H9 (cell line): ENCODE data around the gene LRRC8B. TPM values are rescaled to one million over a fixed set of nuclear protein-coding genes. Genes with fewer than 3 reads are reported as not detected.

Experiments
- DNase-seq: peaks from one replicate; pipeline ENCODE4 v3.0.0-alpha.2; 2017
- H2AFZ ChIP-seq: one replicate; pipeline ENCODE4 v1.6.1; 2013; ENCODE audit warnings: mild to moderate bottlenecking, low read length, control low read depth, moderate library complexity
- H2AK5ac ChIP-seq: 2 replicates; pipeline ENCODE4 v1.6.1; 2013; ENCODE audit warnings: low read length, control low read depth, mixed read lengths; ENCODE audit not compliant: insufficient read length
- H2BK120ac ChIP-seq: one replicate; pipeline ENCODE4 v1.6.1; 2013; ENCODE audit warnings: low read depth, mild to moderate bottlenecking, low read length, control low read depth, inconsistent platforms; ENCODE audit not compliant: poor library complexity, severe bottlenecking
- H2BK12ac ChIP-seq: 2 replicates; pipeline ENCODE4 v1.6.1; 2013; ENCODE audit warnings: low read length, control low read depth, mixed read lengths, low read depth; ENCODE audit not compliant: insufficient read length
- H2BK15ac ChIP-seq: 2 replicates; pipeline ENCODE4 v1.6.1; 2013; ENCODE audit warnings: low read depth, low read length, control low read depth
- H2BK20ac ChIP-seq: one replicate; pipeline ENCODE4 v1.6.1; 2013; ENCODE audit warnings: low read depth, mild to moderate bottlenecking, low read length, control low read depth, inconsistent platforms; ENCODE audit not compliant: poor library complexity, severe bottlenecking
- H2BK5ac ChIP-seq: 2 replicates; pipeline ENCODE4 v1.6.1; 2013; ENCODE audit warnings: low read length, control low read depth, mixed read lengths; ENCODE audit not compliant: insufficient read length
- H3K14ac ChIP-seq: 2 replicates; pipeline ENCODE4 v1.6.1; 2013; ENCODE audit warnings: low read length, control low read depth; ENCODE audit not compliant: insufficient read depth
- H3K18ac ChIP-seq: 2 replicates; pipeline ENCODE4 v1.6.1; 2013; ENCODE audit warnings: low read depth, mild to moderate bottlenecking, mixed read lengths, low read length, control low read depth; ENCODE audit not compliant: insufficient read length
- H3K23ac ChIP-seq: 2 replicates; pipeline ENCODE4 v1.6.1; 2013; ENCODE audit warnings: low read length, control low read depth, mixed read lengths, low read depth; ENCODE audit not compliant: insufficient read length
- H3K23me2 ChIP-seq: 2 replicates; pipeline ENCODE4 v1.6.1; 2013; ENCODE audit warnings: low read depth, mild to moderate bottlenecking, mixed read lengths, low read length, control low read depth; ENCODE audit not compliant: insufficient read length, poor library complexity, severe bottlenecking
- H3K27ac ChIP-seq: 2 replicates; pipeline ENCODE4 v1.5.1; 2013; ENCODE audit warnings: low read length, control low read depth, mixed read lengths, low read depth; ENCODE audit not compliant: insufficient read length
- H3K27me3 ChIP-seq: 2 replicates; pipeline ENCODE4 v1.6.1; 2013; ENCODE audit warnings: low read length, control low read depth, inconsistent platforms; ENCODE audit not compliant: insufficient read depth
- H3K4ac ChIP-seq: 2 replicates; pipeline ENCODE4 v1.6.1; 2013; ENCODE audit warnings: low read depth, mild to moderate bottlenecking, control low read depth, inconsistent platforms, low read length, moderate library complexity
- H3K4me1 ChIP-seq: 2 replicates; pipeline ENCODE4 v1.6.1; 2013; ENCODE audit warnings: low read length, control low read depth, inconsistent platforms; ENCODE audit not compliant: insufficient read depth
- H3K4me2 ChIP-seq: 2 replicates; pipeline ENCODE4 v1.6.1; 2013; ENCODE audit warnings: low read length, control low read depth, mixed read lengths; ENCODE audit not compliant: insufficient read length, insufficient read depth
- H3K56ac ChIP-seq: 2 replicates; pipeline ENCODE4 v1.6.1; 2013; ENCODE audit warnings: low read depth, mild to moderate bottlenecking, mixed read lengths, low read length, control low read depth; ENCODE audit not compliant: insufficient read length
- H3K79me1 ChIP-seq: 2 replicates; pipeline ENCODE4 v1.6.1; 2013; ENCODE audit warnings: low read depth, mild to moderate bottlenecking, moderate library complexity, low read length, control low read depth, inconsistent platforms; ENCODE audit not compliant: insufficient read depth, poor library complexity, severe bottlenecking
- H3K79me2 ChIP-seq: 2 replicates; pipeline ENCODE4 v1.6.1; 2013; ENCODE audit warnings: low read length, control low read depth, inconsistent platforms; ENCODE audit not compliant: insufficient read depth
- H3K9ac ChIP-seq: 2 replicates; pipeline ENCODE4 v1.6.1; 2013; ENCODE audit warnings: low read length, control low read depth, mixed read lengths; ENCODE audit not compliant: insufficient read length; ENCODE audit errors: extremely low read depth
- H3K9me3 ChIP-seq: one replicate; pipeline ENCODE4 v1.6.1; 2013; ENCODE audit warnings: low read depth, low read length, inconsistent platforms; ENCODE audit not compliant: control insufficient read depth
- H3T11ph ChIP-seq: one replicate; pipeline ENCODE4 v1.6.1; 2013; ENCODE audit warnings: mild to moderate bottlenecking, low read length, control low read depth, inconsistent platforms
- H4K20me1 ChIP-seq: one replicate; pipeline ENCODE4 v1.6.1; 2013; ENCODE audit not compliant: control insufficient read depth, insufficient read length, insufficient read depth
- H4K5ac ChIP-seq: 2 replicates; pipeline ENCODE4 v1.6.1; 2013; ENCODE audit warnings: low read depth, mild to moderate bottlenecking, mixed read lengths, low read length, control low read depth; ENCODE audit not compliant: insufficient read length
- H4K8ac ChIP-seq: replicated peaks from 2 replicates; pipeline ENCODE4 v1.6.1; 2013; ENCODE audit warnings: low read length, control low read depth, mixed read lengths, low read depth; ENCODE audit not compliant: insufficient read length
- H4K91ac ChIP-seq: 2 replicates; pipeline ENCODE4 v1.6.1; 2013; ENCODE audit warnings: low read depth, mild to moderate bottlenecking, moderate library complexity, mixed read lengths, low read length, control low read depth; ENCODE audit not compliant: insufficient read length
- H3K27ac Mint-ChIP-seq, 3 experiments: 2 replicates in 2 of 3; 3 replicates in 1 of 3; pipeline ENCODE4 v1.8.0; 2020 to 2021; ENCODE audit warnings: mixed read lengths in 3 of 3, mild to moderate bottlenecking in 1 of 3, moderate library complexity in 1 of 3
- H3K27me3 Mint-ChIP-seq: 2 replicates; pipeline ENCODE4 v1.8.0; 2021; ENCODE audit warnings: low read depth, mild to moderate bottlenecking, moderate library complexity, mixed read lengths
- H3K36me3 Mint-ChIP-seq, 3 experiments: 2 replicates in 2 of 3; 3 replicates in 1 of 3; pipeline ENCODE4 v1.8.0; 2020 to 2021; ENCODE audit warnings: low read depth in 3 of 3, mixed read lengths in 3 of 3; ENCODE audit not compliant: insufficient read depth in 1 of 3
- H3K4me1 Mint-ChIP-seq, 2 experiments: 2 replicates each; pipeline ENCODE4 v1.8.0; 2020; ENCODE audit warnings: mixed read lengths in 2 of 2
- H3K4me3 Mint-ChIP-seq, 2 experiments: 2 replicates in 1 of 2; 3 replicates in 1 of 2; pipeline ENCODE4 v1.8.0; 2020 to 2021; ENCODE audit warnings: mild to moderate bottlenecking in 2 of 2, mixed read lengths in 2 of 2, moderate library complexity in 1 of 2
- H3K9me3 Mint-ChIP-seq, 2 experiments: 2 replicates in 1 of 2; 3 replicates in 1 of 2; pipeline ENCODE4 v1.8.0; 2020; ENCODE audit warnings: mild to moderate bottlenecking in 2 of 2, mixed read lengths in 2 of 2, moderate library complexity in 1 of 2
- CTCF ChIP-seq: fragments of 200-600 bp; sonication (generic); conservative IDR thresholded peaks from 3 replicates; pipeline ENCODE4 v1.8.0; 2021; ENCODE audit warnings: antibody characterized with exemption, mild to moderate bottlenecking
- WGBS: extraction: QIAGEN DNeasy Blood & Tissue Kit; methylation state at CpG from one replicate; pipeline ENCODE4 v1.1.7; 2013; ENCODE audit warnings: missing lambda C conversion rate, low lambda C conversion rate, mixed read lengths; ENCODE audit not compliant: insufficient read length; ENCODE audit errors: extremely low coverage; 5-methylcytosine and 5-hydroxymethylcytosine counted together
- total RNA-seq: library from RNA; stranded (reverse); gene quantifications from 2 replicates; pipeline ENCODE4 v1.2.1, GENCODE V29; 2021

The LRRC8B gene
- total RNA-seq, 1 experiment from 2014 or later = 33.2 TPM

- H3K14ac ChIP-seq = no peak overlapping the region
- no peaks in the 10 kb centered on the region for H3K9me3 Mint-ChIP-seq
- H2AK5ac ChIP-seq = no peak overlapping the region
- H3K9ac ChIP-seq = no peak overlapping the region
- no peaks in the 10 kb centered on the region for H4K20me1 ChIP-seq
- H3K9me3 ChIP-seq = no peaks in the 10 kb centered on the region
- no peaks in the 10 kb centered on the region for H3K4me1 ChIP-seq
- H3K79me1 ChIP-seq = no peaks in the 10 kb centered on the region
- no peak overlapping the region for H4K91ac ChIP-seq
- H3K18ac ChIP-seq = no peak overlapping the region
- H2BK5ac ChIP-seq = no peak overlapping the region
- H2AFZ ChIP-seq = no peak overlapping the region
- H4K8ac ChIP-seq = no peak overlapping the region
- H4K5ac ChIP-seq = no peak overlapping the region
- WGBS = no CpG with 5 or more reads among the region's 4 CpGs
- no peak for DNase-seq
- H3K56ac ChIP-seq = no peak overlapping the region
- TF ChIP-seq CTCF = no peak
- no peaks in the 10 kb centered on the region for H3K23me2 ChIP-seq
- no peak overlapping the region for H3T11ph ChIP-seq
- no peaks in the 10 kb centered on the region for H3K79me2 ChIP-seq
- no peak overlapping the region for H3K27ac Mint-ChIP-seq
- peaks cover 2 to 4% of the 10 kb centered on the region in 2 experiments; a peak in 1 of 4 replicates for H3K4me1 Mint-ChIP-seq
- H3K4me3 Mint-ChIP-seq = no peak overlapping the region
- no peak overlapping the region for H2BK15ac ChIP-seq
- H3K27me3 ChIP-seq = no peaks in the 10 kb centered on the region
- H2BK120ac ChIP-seq = no peak overlapping the region
- H3K27me3 Mint-ChIP-seq = no peaks in the 10 kb centered on the region; the same call in 1 of the 2 replicates
- no peak overlapping the region for H2BK20ac ChIP-seq
- H3K4ac ChIP-seq = no peak overlapping the region
- no peak overlapping the region for H3K4me2 ChIP-seq
- no peak overlapping the region for H3K27ac ChIP-seq
- H2BK12ac ChIP-seq = no peak overlapping the region
- H3K23ac ChIP-seq = no peak overlapping the region
- H3K36me3 Mint-ChIP-seq = no peaks in the 10 kb centered on the region
These were observed 100.2 kb downstream of the LRRC8B start for GRCh38 chr1:89624715-89625323.
